Activated gamma-delta T cell (primary cell): ENCODE data around the gene SLC39A3.

Experiments used
- DNase-seq: peaks from one replicate; lab custom pipeline; 2025; lab: John Stamatoyannopoulos, UW

SLC39A3 gene

DNA sequence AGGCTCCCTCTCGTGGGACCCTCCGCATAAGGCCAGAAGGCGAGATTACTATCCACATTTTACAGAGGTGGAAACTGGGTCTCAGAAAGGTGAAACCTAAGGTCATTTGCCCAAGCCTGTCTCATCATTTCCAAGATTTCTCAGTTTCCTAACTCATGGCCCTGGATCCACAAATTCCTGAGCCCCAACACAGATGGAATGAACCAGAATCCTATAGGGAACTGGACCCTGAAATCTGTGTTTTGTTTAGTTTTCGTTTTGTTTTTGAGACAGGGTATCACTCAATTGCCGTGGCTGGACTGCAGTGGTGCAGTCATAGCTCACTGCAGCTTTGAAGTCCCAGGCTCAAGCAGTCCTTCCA is 36.8 kb downstream of the SLC39A3 start:
- DNase-seq: no peak

DNA sequence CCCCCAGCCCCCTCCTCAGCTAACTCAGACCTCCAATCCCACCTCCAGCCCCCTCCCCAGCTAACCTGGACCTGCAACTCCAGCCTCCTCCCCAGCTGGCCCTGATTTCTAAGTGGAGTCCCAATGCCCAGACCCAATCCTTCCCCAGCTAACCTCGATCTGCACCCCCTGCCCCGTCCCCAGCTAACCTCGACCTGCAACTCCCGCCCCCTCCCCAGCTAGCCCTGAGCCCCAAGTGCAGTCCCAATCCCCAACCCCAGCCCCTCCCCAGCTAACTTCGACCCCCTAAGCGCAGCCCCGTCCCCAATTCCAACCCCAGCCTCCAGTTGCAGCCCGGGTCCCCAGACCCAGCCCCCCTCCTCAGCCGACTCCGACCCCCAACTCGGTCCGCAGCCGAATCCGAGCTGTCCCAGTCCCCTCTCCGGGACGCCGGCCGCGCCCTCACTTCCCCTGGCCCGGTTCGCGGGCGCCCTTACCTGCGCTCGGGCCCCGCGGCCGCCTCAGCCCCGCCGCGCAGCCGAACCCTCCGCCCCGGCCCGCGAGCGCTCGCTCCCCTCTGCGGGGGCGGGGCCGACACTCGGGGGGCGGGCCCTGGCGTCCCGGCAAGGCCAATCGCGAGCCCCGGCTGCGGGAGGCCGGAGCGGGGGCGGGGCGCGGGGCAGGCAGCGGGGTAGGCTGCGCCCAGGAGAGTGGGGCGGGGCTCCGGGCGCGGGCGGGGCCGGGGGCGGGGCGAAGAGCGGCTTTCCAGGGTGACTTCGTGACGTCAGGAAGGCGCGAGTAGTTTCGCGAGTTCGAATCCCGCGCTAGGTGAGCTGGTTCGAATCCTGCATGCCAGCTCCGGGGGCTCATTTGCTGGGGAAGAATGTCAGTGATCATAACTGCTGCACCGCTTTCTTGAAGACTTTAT is 37.4 kb downstream of the SLC39A3 start, which contains the start of gene GNG7:
Gene GNG7, minus strand, starts transcription at position 525 of the 907 bp plus-strand sequence. CDS start 182,006 bp downstream, outside the sequence.
- peak; percentile 93 for DNase-seq

DNA sequence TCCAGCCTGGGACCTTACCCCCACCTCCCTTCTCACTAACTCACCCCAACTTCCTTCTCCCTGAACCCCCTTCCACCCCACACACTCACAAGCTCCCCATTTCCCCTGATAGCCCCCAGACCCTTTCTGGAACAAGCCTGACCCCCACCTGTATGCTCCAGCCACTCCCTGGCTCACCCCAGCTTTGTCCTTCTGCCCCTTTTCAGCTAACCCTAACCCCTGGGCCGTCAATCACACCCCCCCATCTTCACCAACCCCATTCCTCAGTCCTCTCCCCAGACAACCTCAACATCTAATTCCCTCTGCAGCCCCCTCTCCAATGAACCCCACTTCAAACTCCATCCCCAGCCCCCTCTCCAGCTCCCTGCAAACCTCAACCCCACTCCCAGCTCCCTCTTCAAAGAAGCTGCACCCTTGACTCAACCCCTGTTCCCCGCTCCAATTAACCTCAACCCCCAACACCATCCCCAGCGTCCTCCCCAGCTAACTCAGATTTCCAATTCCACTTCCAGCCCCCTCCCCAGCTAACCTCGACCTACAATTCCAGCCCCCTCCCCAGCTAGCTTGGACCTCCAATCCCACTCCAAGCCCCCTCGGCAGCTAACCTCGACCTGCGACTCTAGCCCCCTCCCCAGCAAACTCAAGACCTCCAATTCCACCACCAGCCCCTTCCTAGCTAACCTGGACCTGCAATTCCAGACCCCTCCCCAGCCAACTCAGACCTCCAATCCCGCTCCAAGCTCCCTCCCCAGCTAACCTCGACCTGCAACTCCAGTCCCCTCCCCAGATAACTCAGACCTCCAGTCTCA is 38.3 kb downstream of the SLC39A3 start:
- DNase-seq: no peak

DNA sequence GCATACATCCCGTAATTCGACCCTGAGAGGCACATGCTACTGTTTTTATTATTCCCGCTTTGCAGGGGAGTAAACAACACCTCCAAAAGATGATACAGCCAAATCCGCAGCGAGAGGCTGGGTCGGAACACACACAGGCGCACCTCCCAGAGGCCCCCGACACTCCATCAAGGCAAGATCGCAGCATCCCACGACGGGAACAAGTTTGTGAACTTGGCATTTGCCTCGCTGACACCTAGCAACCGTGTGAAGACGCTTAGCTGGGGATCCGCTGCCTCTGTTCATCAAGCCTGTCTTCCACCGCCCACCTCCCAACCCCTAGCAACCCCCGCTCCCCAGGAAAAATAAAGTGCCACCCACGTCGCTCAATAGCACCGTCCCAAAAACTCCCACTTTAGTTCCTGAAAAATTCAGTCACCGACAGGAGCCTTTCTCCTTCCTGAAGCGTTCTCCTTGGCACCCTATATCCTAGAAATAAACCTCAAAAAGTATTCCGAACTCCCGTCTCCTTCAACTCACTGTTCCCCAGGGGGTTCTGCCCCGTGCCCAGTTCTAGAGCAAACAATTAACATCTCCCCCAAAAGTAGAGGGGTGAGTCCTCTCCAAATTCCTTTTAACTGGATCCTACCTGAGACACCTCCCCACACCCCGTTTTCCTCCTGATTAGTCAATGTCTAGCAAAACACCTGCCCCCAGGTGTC is 39.0 kb downstream of the SLC39A3 start:
- no peak for DNase-seq

DNA sequence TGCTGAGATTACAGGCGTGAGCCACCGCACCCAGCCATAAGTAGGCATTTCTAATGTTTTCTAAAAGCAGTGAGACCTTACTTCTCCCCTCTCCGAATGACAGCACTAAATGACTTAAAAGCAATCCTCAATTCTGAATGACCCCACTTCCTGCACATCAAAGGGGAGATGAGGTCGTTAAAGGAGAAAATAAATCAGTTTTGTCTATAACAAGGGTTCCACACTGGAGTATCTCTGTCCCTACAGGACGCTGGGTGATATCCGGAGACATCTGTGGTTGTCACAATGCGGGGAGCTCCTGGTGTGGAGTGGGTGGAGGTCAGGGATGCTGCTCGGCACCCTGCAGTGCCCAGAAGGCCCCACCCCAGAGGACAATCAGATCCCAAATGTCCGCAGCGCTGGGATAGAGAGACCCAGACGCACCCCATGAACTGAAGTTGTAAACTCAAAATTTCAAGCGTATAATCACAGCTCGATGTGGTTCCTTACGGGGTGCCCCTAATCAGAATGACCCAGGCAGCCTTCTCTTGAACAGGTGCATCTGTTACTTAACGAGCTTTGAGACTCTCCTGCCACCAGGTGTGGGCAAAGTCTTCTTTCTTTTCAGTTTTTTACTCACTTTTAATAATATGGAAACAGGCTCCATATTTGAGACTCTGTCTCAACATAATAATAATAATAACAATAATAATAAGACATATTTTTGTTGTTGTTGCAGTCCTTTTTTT is 40.2 kb downstream of the SLC39A3 start:
- DNase-seq: no peak

DNA sequence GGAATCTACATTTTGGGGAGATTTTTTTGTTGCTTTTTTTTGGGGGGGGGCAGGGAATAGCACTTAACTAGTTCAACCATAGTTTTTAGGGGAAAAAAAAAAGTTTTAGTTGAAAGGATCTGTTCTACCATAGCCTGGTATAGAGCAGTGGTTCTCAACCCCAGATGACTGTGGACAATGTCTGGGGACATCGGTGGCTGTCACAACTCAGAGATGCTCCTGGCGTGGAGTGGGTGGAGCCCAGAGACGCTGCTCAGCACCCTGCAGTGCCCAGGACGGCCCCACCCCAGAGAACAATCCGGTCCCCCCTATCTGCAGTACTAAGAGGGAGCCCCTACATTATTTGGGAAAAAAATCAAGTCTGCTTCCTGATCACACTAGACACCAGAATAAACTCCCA is 45.6 kb downstream of the SLC39A3 start:
- DNase-seq: no peak

DNA sequence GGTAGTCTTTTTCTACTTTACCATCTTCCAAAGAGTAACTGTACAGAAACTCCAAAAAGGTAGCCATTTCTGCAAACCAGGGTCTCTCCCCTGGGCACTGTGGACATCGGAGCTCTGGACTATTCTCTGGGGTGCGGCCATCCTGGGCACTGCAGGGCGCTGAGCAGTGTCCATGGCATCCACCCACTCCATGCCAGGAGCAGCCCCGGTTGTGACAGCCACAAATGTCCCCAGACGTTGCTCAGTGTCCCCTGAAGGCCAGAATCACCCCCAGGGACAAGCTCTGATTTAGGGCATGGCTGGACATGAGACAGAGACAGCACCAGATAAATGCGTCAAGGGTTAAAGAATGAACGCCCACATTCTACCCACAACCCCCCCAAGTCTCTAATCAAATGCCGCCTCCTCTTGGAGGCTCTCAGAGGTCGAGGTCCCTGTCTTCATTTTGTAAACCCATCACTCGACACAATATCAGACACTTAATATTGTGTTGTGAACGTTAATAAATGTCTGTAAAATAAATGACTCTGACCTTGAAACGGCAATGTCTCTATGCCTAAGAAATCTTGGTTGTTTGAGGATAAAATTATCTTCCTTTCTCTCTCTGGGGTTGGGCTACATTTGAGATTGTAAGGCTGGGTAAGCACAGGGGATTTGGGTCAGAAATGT is 46.2 kb downstream of the SLC39A3 start:
- no peak for DNase-seq

DNA sequence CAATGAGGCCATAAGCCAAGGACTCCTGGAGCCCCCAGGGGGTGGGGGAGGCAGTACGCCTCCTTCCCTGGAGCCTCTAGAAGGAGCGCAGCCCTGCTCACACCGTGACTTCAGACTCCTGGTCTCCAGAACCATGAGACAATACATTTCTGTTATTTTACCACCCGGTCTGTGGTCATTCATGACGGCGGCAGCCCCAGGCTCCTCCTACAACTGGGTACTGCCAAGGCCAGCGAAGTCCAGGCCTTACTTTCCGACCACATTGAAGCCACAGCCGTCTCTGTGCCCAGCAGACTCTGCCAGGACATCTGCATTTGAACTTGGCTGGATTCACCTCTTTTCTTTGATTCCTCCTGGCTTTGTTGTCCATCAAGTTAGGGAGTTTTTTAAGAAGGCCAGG is 47.9 kb downstream of the SLC39A3 start:
- no peak for DNase-seq

DNA sequence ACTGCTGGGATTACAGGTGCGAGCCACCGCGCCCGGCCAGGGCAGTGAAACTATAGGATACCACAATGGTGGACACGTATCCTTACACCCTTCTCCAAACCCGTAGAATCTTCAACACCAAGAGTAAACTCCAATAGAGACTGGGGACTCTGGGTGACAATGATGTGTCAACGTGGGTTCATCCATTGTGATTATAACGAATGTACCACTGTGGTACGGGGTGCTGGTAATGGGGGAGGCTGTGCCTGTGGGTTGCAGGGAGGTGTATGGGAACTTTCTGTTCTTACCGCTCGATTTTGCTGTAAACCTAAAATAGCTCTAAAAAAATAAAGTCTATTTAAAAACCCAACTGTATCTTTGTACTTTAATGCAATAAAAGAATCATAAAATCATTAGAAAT is 49.0 kb downstream of the SLC39A3 start:
- no peak for DNase-seq

DNA sequence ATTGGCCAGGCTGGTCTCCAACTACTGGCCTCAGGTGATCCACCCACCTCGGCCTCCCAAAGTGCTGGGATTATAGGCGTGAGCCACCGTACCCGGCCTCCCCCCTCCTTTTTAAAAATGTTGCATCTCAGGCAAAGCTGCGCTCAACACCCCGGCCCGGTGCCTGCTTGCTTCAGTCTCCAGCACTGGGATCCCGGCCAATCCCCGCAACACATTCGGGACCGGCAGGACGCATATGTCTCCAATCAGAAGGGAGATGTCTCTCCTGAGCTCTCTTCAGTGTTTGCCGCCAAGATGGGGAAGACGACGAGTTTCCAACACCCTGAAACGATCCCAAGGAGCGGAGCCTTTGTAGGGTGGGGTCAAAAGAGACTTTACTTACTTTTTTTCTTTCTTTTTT is 53.5 kb downstream of the SLC39A3 start:
- DNase-seq: no peak

DNA sequence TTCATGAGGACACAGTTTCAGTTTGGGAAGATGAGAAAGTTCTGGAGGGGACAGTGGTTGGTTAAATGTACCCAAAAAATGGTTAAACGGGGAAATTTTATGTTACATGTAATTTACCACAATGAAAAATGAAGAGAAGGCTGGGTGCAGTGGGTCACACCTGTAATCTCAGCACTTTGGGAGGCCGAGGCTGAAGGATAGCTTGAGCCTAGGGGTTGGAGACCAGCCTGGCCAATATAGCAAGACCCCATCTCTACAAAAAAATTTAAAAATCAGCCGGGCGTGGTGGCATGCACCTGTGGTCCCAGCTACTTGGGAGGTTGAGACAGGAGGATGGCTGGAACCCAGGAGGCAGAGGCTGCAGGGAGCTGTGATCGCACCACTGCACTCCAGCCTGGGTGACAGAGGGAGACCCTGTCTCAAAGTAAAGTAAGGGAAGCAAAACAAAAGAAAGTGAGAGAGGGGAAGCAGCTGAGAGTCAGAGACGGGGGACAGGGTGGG is 54.6 kb downstream of the SLC39A3 start:
- no peak for DNase-seq

DNA sequence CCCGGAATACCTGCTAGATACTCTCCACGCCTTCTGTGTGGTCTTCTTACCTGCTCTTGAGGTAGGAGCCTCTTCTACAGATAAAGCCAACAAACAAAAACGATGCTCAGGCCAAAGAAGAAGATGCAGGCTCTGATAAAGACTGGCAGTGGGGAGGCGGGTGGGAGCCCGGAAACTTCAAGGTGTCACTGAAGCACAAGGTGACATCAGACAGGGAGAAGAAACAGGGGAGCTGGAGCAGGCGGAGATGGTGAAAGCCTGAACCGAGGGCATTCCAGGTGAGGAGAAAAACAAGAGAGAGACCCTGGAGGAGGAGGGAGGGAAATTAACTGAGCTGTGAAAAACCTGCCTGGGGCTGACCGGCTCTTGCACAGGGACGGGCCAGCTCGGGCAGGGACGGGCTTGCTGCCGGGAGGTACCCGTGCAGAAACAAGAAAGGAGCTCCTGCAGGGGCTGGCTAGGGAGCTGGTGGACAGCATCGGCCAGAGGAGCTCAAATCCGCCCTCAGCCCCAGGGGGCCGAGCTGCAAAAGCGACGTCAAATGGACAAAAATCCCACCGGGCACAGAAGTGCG is 56.3 kb downstream of the SLC39A3 start:
- DNase-seq: no peak
